Measurements from ENCODE around the gene RGS11.
A peak's percentile ranks its signal among the peaks of the same experiment; 100 is the strongest.

The RGS11 gene

DNA sequence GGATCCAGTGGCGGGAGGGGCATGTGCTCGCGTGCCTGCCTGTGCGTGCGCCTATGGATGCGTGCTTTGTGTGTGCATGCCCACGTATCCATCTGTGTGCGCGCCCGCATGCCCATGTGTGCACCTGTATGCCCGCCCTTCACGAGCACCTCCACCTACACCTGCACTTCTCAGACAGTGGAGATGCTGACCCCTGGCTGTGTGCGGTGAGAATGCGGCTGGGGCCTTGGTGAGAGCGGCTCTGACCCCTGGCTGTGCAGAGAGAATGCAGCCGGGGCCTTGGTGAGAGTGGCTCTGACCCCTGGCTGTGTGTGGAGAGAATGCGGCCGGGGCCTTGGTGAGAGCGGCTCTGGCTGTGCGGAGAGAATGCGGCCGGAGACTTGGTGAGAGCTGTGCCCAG lies 42.9 kb upstream of the RGS11 start:
- DNase-seq (ENCODE audit: low read depth): no peak
- TF ChIP-seq CTCF (IDR thresholded peaks at IDR 0.05; ENCODE audit: insufficient read depth, low read depth, low read length, missing control alignments): no peak
- H3K4me3 ChIP-seq (ENCODE audit: low read depth, low read length): no peak overlapping the region

- no peak for DNase-seq (ENCODE audit: low read depth)
- TF ChIP-seq CTCF (IDR thresholded peaks at IDR 0.05; ENCODE audit: insufficient read depth, low read depth, low read length, missing control alignments): no peak
- no peak overlapping the region for H3K4me3 ChIP-seq (ENCODE audit: low read depth, low read length)
Observed at GRCh38 chr16:317583-317982, 41.8 kb upstream of the RGS11 start.

GRCh38 chr16:316741-317464 lies 41.2 kb upstream of the RGS11 start:
- TF ChIP-seq CTCF (IDR thresholded peaks at IDR 0.05; ENCODE audit: insufficient read depth, low read depth, low read length, missing control alignments): no peak
- DNase-seq (ENCODE audit: low read depth): no peak
- no peak overlapping the region for H3K4me3 ChIP-seq (ENCODE audit: low read depth, low read length)

DNA sequence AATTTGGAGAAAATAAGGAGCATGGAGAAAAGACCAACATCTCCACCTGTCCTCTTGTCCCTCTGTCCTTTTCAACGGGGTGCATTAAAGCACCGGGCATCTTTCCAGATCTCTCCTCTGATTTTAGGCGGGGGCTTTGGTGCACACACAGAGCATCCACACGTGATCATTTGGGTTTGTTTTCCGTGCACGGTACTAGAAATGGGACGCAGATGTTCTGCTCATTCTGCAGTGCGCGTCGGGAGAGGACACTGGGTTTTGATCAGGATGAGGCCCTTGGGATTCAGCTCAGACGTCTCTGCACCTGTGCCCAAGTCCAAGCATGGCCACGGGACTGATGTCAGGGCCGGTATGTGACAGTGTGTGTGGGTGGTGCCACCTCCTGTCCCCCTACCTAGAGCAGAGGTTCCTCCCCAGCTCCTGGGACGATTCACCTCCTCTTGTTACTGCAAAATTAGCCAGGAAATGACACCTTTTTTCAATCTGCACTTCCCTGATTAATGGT lies 39.1 kb upstream of the RGS11 start:
- TF ChIP-seq CTCF (IDR thresholded peaks at IDR 0.05; ENCODE audit: insufficient read depth, low read depth, low read length, missing control alignments): no peak
- no peak for DNase-seq (ENCODE audit: low read depth)
- H3K4me3 ChIP-seq (ENCODE audit: low read depth, low read length): no peak overlapping the region

GRCh38 chr16:314351-314750 lies 38.6 kb upstream of the RGS11 start:
- no peak for TF ChIP-seq CTCF (IDR thresholded peaks at IDR 0.05; ENCODE audit: insufficient read depth, low read depth, low read length, missing control alignments)
- no peak for DNase-seq (ENCODE audit: low read depth)

DNA sequence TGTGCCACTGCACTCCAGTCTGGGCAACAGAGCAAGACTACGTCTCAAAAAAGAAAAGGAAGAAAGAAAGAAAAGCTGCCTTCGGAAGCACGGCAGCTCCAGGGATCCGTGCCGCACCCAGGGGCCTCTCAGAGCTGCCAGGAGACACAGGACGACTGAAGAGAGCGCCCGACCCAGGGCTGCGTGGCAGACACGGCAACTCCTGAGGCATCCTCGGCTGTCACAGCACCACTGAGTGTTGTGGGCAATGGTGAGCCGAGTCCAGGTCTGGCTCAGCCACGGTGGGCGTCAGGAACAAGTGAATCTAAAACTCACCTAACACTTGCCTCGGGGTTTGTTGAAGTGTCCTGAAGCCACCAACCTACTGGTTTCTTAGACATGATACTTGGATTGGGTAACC lies 36.0 kb upstream of the RGS11 start:
- H3K4me3 ChIP-seq (ENCODE audit: low read depth, low read length): no peak overlapping the region
- TF ChIP-seq CTCF (IDR thresholded peaks at IDR 0.05; ENCODE audit: insufficient read depth, low read depth, low read length, missing control alignments): no peak
- no peak for DNase-seq (ENCODE audit: low read depth)

More at GRCh38 chr16:314351-314750, 38.6 kb upstream of the RGS11 start:
- no peak overlapping the region for H3K4me3 ChIP-seq (ENCODE audit: low read depth, low read length)

- no peak overlapping the region for H3K4me3 ChIP-seq (ENCODE audit: low read depth, low read length)
- DNase-seq (ENCODE audit: low read depth): peak; percentile 30
- no peak for TF ChIP-seq CTCF (IDR thresholded peaks at IDR 0.05; ENCODE audit: insufficient read depth, low read depth, low read length, missing control alignments)
Observed at GRCh38 chr16:309476-309875, 33.7 kb upstream of the RGS11 start.

Data from GM12865 (cell line).